Subcutaneous adipose tissue (tissue), 4 donors: ENCODE results near the gene ZFTA. TPM values are rescaled to one million over a fixed set of nuclear protein-coding genes. Genes with fewer than 3 reads are reported as not detected.

Source experiments
- total RNA-seq, 4 donors: library from RNA; depleted of rRNA; stranded (reverse); fragments of >200 nt; gene quantifications; one replicate each; pipeline ENCODE4 v1.1.0, GENCODE V29; 2016
- TF ChIP-seq, protein P1 (sequence below): fragments of 450-650 bp; IDR thresholded peaks from one replicate; pipeline ENCODE4 v1.5.1; 2016; ENCODE audit warnings: low read depth, mild to moderate bottlenecking, control low read depth, antibody characterized with exemption, moderate library complexity

The ZFTA gene
- total RNA-seq, 4 donors from 2014 or later = 5.1 to 16.2 (median 8.7) TPM

DNA sequence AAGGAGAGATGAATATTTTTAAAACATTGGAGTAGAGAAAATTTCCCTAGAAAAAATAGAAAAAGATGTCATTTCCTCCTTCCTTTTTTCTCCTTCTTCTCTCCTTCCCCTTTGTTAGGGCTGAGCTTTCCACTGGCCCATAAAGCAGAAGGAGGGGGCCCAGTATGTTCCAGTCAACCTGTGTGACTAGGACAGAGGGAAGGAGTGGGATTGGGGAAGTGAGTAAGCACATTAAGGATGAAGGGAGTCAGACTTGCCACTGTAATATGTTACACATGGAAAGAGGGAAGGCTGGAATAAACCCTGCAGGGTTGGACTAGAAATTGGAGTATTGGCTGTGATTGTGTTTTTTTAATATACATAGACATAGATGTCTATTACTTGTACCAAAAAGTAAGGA is 24.6 kb upstream of the ZFTA start:
- TF ChIP-seq, protein P1, sequence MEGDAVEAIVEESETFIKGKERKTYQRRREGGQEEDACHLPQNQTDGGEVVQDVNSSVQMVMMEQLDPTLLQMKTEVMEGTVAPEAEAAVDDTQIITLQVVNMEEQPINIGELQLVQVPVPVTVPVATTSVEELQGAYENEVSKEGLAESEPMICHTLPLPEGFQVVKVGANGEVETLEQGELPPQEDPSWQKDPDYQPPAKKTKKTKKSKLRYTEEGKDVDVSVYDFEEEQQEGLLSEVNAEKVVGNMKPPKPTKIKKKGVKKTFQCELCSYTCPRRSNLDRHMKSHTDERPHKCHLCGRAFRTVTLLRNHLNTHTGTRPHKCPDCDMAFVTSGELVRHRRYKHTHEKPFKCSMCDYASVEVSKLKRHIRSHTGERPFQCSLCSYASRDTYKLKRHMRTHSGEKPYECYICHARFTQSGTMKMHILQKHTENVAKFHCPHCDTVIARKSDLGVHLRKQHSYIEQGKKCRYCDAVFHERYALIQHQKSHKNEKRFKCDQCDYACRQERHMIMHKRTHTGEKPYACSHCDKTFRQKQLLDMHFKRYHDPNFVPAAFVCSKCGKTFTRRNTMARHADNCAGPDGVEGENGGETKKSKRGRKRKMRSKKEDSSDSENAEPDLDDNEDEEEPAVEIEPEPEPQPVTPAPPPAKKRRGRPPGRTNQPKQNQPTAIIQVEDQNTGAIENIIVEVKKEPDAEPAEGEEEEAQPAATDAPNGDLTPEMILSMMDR = no peak

DNA sequence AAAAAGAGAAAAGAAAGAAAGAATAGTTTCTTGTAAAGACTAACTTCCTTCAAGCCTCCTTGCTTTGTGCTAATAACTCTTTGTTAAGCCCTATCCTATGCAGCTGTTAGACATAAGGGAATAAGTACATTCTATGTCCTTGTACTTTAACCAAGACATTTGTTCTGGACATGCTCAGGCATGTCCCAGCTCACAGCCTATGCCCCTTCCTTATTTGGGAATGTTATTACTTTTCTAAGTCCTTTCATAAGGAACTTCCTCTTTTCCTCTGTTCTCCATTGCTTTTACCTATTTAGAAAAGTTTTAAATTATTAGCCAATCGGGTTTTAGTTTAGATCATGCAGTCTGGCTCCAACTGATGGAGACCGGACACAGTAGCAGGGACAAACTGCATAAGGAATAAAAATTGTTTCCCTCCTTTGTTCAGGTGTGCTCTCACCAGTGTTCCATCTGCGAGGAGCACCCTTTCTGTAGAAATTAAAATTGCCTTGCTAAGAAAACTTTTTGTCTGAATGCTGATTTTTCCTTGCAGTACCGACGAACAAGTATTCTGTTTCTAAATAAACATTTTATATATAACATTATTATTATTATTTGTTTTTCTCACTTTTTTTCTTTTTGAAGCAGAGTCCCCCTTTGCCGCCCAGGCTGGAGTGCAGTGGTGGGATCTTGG is 23.1 kb upstream of the ZFTA start:
- TF ChIP-seq, protein P1 = no peak

DNA sequence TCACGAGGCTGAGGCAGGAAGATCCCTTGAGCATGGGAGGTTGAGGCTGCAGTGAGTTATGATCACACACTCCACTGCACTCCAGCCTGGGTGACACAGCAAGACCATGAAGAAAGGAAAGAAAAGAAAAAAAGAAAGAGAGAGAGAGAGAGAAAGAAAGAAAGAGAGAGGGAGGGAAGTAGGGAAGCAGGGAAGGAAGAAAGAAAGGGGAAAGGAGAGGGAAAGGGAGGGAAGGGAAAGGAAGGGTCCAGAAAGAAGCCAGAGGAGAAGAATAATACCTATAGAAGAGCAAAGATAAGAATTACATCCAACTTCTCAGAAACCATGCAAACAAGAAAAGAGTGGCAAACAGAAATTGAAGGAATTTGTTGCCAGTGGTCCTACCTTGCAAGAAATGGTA is 17.2 kb upstream of the ZFTA start:
- TF ChIP-seq, protein P1 = no peak

DNA sequence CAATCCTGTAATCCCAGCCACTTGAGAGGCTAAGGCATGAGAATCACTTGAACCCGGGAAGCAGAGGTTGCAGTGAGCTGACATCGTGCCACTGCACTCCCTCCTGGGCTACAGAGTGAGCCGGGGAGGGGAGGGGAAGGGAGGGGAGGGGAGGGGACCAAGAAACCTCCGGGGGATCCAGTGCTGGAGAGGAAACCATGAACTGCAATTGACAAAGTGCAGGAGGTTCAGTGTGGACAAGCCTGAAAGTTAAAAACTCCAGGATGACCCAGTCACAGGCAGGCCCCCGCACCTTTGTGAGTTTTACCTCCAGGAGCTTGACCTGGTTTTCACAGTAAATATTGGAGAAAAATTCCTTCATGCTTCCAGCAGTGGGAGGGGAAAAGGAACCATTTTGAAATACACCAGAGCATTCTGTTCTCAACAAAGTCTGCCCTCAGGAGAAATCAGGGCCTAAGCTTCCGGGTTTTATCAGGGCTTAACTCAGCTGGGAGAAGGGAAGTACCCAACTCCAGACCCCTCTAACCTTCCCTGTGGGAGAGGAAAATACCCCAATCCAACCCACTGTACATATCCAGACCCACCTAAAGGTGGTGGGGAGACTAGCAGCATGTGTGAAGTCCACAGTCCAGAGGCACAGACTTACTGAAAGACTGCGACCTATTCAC is 15.5 kb upstream of the ZFTA start:
- TF ChIP-seq, protein P1 = no peak

DNA sequence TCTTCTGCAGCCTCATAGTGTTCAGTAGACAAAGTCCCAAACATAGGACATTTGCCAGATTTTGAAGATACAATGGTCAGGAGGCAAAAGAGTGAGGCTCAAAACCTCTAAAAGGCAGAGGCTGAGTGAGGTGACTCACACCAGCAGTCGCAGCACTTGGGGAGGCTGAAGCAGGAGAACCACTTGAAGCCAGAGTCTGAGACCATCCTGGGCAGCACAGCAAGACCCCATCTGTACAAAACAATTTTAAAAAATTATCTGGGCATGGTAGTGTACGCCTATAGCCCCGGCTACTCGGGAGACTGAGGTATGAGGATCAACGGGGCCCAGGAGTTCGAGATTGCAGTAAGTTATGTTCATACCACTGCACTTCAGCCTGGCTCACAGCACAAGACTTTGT is 14.2 kb upstream of the ZFTA start:
- TF ChIP-seq, protein P1 = no peak

DNA sequence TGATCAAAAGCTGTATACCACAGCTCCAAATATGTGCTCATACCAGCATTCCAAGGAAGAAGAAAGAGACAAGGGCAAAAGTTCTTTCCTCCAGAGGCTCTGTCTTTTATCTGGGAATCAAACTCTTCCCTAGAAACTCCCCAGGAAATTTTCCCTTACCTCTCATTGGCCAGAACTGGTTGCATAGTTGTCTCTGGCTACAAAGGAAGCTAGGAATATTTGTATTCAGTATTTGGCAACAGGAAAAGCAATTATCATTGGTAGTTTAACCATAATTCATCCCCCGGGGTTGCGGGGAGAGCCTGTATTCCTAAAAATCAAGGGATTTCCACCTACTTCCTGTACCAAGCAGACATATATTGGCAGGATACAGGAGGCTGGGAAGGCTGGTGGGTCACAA is 10.5 kb upstream of the ZFTA start:
- TF ChIP-seq, protein P1 = no peak

DNA sequence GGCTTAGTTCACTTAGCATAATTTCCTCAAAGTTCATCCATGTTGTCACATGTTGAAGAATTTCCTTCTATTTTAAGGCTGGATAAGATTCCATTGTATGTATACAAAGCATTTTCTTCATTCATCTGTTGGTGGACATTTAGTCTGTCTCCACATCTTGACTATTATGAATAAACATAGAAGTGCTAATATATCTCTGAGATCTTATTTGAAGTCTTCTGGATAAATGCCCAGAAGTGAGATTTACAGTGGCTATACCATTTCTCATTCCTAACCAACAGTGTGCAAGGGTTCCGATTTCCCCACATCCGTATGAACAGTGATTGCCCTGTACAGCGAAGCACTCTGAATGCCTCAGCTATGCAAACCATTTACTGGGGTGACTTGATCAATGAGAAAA is 6.6 kb upstream of the ZFTA start:
- TF ChIP-seq, protein P1 = no peak
